Measurements from ENCODE around the gene BTBD6.
"Not testable (repeated sequence)": the region's sequence is repeated elsewhere in the genome, so short reads cannot be mapped to it uniquely, and the experiment has no call there.

BTBD6 gene

GRCh38 chr14:105274637-105275036 is 26.3 kb downstream of the BTBD6 start:
- no peak for DNase-seq

GRCh38 chr14:105275267-105275946 is 27.1 kb downstream of the BTBD6 start:
- DNase-seq: no peak

GRCh38 chr14:105277448-105277847 is 29.1 kb downstream of the BTBD6 start:
- DNase-seq: not testable (repeated sequence)

GRCh38 chr14:105279642-105280361 is 31.5 kb downstream of the BTBD6 start:
- DNase-seq: no peak

GRCh38 chr14:105280525-105280924 is 32.2 kb downstream of the BTBD6 start:
- no peak for DNase-seq

GRCh38 chr14:105281371-105282097 is 33.2 kb downstream of the BTBD6 start:
- no peak for DNase-seq

- DNase-seq: no peak
These were observed 33.9 kb downstream of the BTBD6 start for GRCh38 chr14:105282098-105282725.

GRCh38 chr14:105283028-105283427 is 34.7 kb downstream of the BTBD6 start:
- DNase-seq: no peak

- DNase-seq: no peak
These were observed 35.6 kb downstream of the BTBD6 start for GRCh38 chr14:105283899-105284298.

GRCh38 chr14:105285174-105285573 is 36.8 kb downstream of the BTBD6 start:
- no peak for DNase-seq

GRCh38 chr14:105286759-105287144 is 38.4 kb downstream of the BTBD6 start:
- no peak for DNase-seq

- DNase-seq: no peak
These were observed 39.1 kb downstream of the BTBD6 start for GRCh38 chr14:105287249-105288102.

- not testable (repeated sequence) for DNase-seq
These were observed 40.6 kb downstream of the BTBD6 start for GRCh38 chr14:105288936-105289335.

GRCh38 chr14:105290621-105291346 is 42.5 kb downstream of the BTBD6 start:
- DNase-seq: no peak

GRCh38 chr14:105292826-105293711 is 44.7 kb downstream of the BTBD6 start:
- DNase-seq: no peak

- DNase-seq: peak; percentile 73
These were observed 45.8 kb downstream of the BTBD6 start for GRCh38 chr14:105294142-105294597.

- DNase-seq: not testable (repeated sequence)
These were observed 49.0 kb downstream of the BTBD6 start for GRCh38 chr14:105297311-105297710.

GRCh38 chr14:105299654-105300541 is 51.6 kb downstream of the BTBD6 start:
- DNase-seq: peak; percentile 75

Data from activated effector memory CD4-positive, alpha-beta T cell treated with anti-CD3 and anti-CD28 coated beads, Interleukin-2, amount 50 U/mL, for 16 hours (primary cell).